ENCODE data around the gene PRX. TPM values are rescaled to one million over a fixed set of nuclear protein-coding genes. Genes with fewer than 3 reads are reported as not detected.

PRX gene
- total and polyA plus RNA-seq, 2 of the 13 experiments (the other 11 are each of a cell fraction or from before 2014, with no cell fraction given) = 0.66 TPM

DNA sequence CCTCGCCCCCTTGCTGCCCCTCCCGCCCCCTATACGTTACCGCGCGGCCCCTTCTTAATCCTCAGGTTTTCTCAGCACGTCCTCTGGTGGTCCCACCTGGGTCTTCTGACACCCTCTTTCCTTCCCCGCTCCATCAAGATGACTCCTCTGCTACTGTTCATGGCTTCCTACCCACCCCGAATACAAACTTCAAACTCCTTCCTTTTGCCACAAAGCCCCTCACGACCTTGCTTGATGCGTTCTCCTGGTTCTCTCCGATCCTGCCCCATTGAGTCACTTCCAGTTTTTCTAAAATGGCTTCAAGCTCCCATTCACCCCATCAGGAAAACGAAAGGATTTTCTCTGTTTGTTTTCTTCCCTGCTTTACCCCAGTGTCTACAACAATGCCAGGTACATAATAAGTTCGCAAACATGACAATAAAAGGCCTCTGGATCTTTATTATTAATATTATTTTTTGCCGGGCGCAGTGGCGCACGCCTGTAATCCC is 31.7 kb upstream of the PRX start:
- peak overlapping the region; percentile 96 for H3K4me2 ChIP-seq (ENCODE audit: low read depth, low read length)
- TSS peak; percentile 73 for BruUV-seq (replicated peaks)
- H3K9ac ChIP-seq (ENCODE audit: insufficient read depth, low read depth, low read length) = peak overlapping the region; percentile 100
- no peaks in the 10 kb centered on the region for H3K9me3 ChIP-seq (ENCODE audit: low read length)
- in situ Hi-C loops (cut with HindIII; ENCODE audit: extremely low pct_ligation_motif_present, low pct_unique_long_range_greater_than_20kb) (no loop called here), intact Hi-C loops (cut with micrococcal nuclease; ENCODE audit: unreplicated experiment) (loop anchor here (2.0 to 5.0 kb wide), 3 partner anchors 20 to 1043 kb away; partner anchors contain the start of gene BLVRB)
- peaks cover 9 to 25% of the 10 kb centered on the region in 2 experiments; a peak in 4 of 5 replicates for H3K36me3 ChIP-seq (replicated peaks in 1 of 2; ENCODE audit: control insufficient read depth in 1 of 2, insufficient read depth in 2 of 2, low read length in 2 of 2)
- H2AFZ ChIP-seq (ENCODE audit: low read length) = peak overlapping the region; percentile 99
- ATAC-seq (no peak), DNase-seq (ENCODE audit: low spot score) (no peak), FAIRE-seq (no peak)
- peak overlapping the region; percentile 88 to 99 (median 92) for H3K4me3 ChIP-seq (replicated peaks in 1 of 3; ENCODE audit: insufficient read depth in 1 of 3, low read depth in 2 of 3, low read length in 3 of 3)
- peaks cover 12% of the 10 kb centered on the region for H3K4me1 ChIP-seq (ENCODE audit: insufficient read depth, low read length)
- POLR2A ChIA-PET = interaction anchor here (0.8 to 4.6 kb wide), 5 partner anchors 10 to 24 kb away, joined by 3 to 80 read pairs (median 46); partner anchors contain the start of genes BLVRB and SERTAD1
- CTCF ChIA-PET (ENCODE audit: low intra/inter-chr PET ratio, low total read pairs) = interaction anchor here (0.9 kb wide), 2 partner anchors 19 to 24 kb away, joined by 4 to 5 read pairs; partner anchors contain the start of gene SERTAD1
- WGBS (ENCODE audit: low lambda C conversion rate) = 25% methylated on average over 16 of the region's 18 CpGs
- peaks cover 0 to 5% of the 10 kb centered on the region in 2 experiments; a peak in 1 of 5 replicates for H3K27me3 ChIP-seq (ENCODE audit: control insufficient read depth in 1 of 2, insufficient read depth in 2 of 2, low read length in 2 of 2)
- peak overlapping the region; percentile 98 for H3K27ac ChIP-seq (ENCODE audit: extremely low read length, insufficient read depth, low read length)
- peaks cover 13% of the 10 kb centered on the region for H4K20me1 ChIP-seq (ENCODE audit: insufficient read depth, low read length)
- peaks cover 27% of the 10 kb centered on the region for H3K79me2 ChIP-seq (ENCODE audit: insufficient read depth, low read length)
- TF ChIP-seq CREM (IDR thresholded peaks at IDR 0.05) = 0 out of 2 replicates have a peak, but pooled peaks have one; percentile 2
- no peak for TF ChIP-seq CREM (CRISPR knock-in tag; IDR thresholded peaks at IDR 0.05)
- TF ChIP-seq, protein P1, sequence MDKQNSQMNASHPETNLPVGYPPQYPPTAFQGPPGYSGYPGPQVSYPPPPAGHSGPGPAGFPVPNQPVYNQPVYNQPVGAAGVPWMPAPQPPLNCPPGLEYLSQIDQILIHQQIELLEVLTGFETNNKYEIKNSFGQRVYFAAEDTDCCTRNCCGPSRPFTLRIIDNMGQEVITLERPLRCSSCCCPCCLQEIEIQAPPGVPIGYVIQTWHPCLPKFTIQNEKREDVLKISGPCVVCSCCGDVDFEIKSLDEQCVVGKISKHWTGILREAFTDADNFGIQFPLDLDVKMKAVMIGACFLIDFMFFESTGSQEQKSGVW (CRISPR knock-in tag; IDR thresholded peaks at IDR 0.05; ENCODE audit: borderline replicate concordance) = no peak
- no peak for TF ChIP-seq PHF5A (CRISPR knock-in tag; IDR thresholded peaks at IDR 0.05; ENCODE audit: low read depth, unreplicated experiment)
- TF ChIP-seq ATF6 (CRISPR knock-in tag; conservative IDR thresholded peaks at IDR 0.05) = 0 out of 2 replicates have a peak, but pooled peaks have one; percentile 8
- 0 out of 2 replicates have a peak, but pooled peaks have one; percentile 45 for TF ChIP-seq CHD4 (IDR thresholded peaks at IDR 0.05; ENCODE audit: borderline replicate concordance, low read length)
- 0 out of 2 replicates have a peak, but pooled peaks have one; percentile 0 for TF ChIP-seq ZNF160 (CRISPR knock-in tag; IDR thresholded peaks at IDR 0.05)
- 0 out of 2 replicates have a peak, but pooled peaks have one; percentile 3 for TF ChIP-seq TGIF2 (CRISPR knock-in tag; IDR thresholded peaks at IDR 0.05)
- TF ChIP-seq GATAD2A (CRISPR knock-in tag; IDR thresholded peaks at IDR 0.05) = peak; percentile 33; the same call in 1 of the 2 replicates
- no peak for TF ChIP-seq SMAD3 (CRISPR knock-in tag; IDR thresholded peaks at IDR 0.05)
- TF ChIP-seq PHF20 (CRISPR knock-in tag; IDR thresholded peaks at IDR 0.05) = 0 out of 2 replicates have a peak, but pooled peaks have one; percentile 42
- TF ChIP-seq ERF (CRISPR knock-in tag; IDR thresholded peaks at IDR 0.05) = 0 out of 2 replicates have a peak, but pooled peaks have one; percentile 5
- TF ChIP-seq SMC3 (IDR thresholded peaks at IDR 0.05; ENCODE audit: low read length) = peak; percentile 64
- no peak for TF ChIP-seq MZF1 (CRISPR knock-in tag; IDR thresholded peaks at IDR 0.05; ENCODE audit: borderline replicate concordance)
- 0 out of 2 replicates have a peak, but pooled peaks have one; percentile 29 for TF ChIP-seq ZNF775 (CRISPR knock-in tag; IDR thresholded peaks at IDR 0.05; ENCODE audit: borderline replicate concordance)
- peak; percentile 75; the same call in 1 of the 2 replicates for TF ChIP-seq PITX1 (CRISPR knock-in tag; IDR thresholded peaks at IDR 0.05)
- TF ChIP-seq ZNF543 (CRISPR knock-in tag; IDR thresholded peaks at IDR 0.05) = 0 out of 2 replicates have a peak, but pooled peaks have one; percentile 24
- TF ChIP-seq DZIP1 (CRISPR knock-in tag; IDR thresholded peaks at IDR 0.05) = no peak
- TF ChIP-seq KAT8 (CRISPR knock-in tag; IDR thresholded peaks at IDR 0.05) = peak; percentile 5; the same call in 1 of the 2 replicates
- no peak for TF ChIP-seq JDP2 (CRISPR knock-in tag; IDR thresholded peaks at IDR 0.05; ENCODE audit: borderline replicate concordance)

Data from HepG2 (cell line).